ENCODE data around the gene RUNX1. TPM values are rescaled to one million over a fixed set of nuclear protein-coding genes. Genes with fewer than 3 reads are reported as not detected.

RUNX1 gene
- total and polyA plus RNA-seq, 10 of the 15 experiments (the other 5 are each of a cell fraction or from before 2014, with no cell fraction given), result 0.90 to 15.2 (median 4.1) TPM

DNA sequence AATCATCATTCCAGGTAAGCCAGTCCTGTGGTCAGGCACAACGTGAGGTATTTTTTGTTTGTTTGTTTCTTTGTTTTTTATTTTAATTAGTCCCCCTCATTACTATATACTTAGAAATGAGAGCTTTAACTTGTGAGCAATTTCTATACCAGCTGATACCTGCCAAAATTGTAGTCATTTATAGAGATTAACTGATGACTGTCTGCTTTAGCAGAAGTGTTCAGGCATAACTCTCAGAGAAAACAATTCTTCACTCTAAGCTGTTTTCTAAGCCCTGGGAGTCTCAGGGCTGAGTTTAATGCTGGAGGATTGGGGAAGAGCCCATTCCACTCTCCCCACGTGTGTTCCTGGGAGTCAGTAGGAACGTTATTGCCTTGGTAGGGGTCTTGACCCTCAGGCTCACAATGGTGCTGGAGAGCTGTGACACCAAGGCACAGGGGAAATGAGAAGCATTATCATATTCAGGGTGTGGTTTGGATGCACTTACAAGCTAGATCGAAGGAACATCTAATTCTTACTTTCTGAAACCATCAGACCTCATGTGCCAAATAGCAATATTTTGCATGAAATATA is 212.1 kb downstream of the RUNX1 start:
- Histone ChIP-seq H3K9me3 (replicated peaks; ENCODE audit: control insufficient read depth, insufficient read depth, low read length) (no peaks in the 10 kb centered on the region), H4K20me1 (ENCODE audit: control insufficient read depth, insufficient read depth) (no peaks in the 10 kb centered on the region), H2AFZ (ENCODE audit: control insufficient read depth, low read depth, low read length) (no peak overlapping the region), H3K36me3 (ENCODE audit: control insufficient read depth in 2 of 2, insufficient read depth in 2 of 2, low read length in 1 of 2) (no peaks in the 10 kb centered on the region; a peak in 2 of 4 replicates), H3K4me1 (ENCODE audit: control insufficient read depth, insufficient read depth, low read length) (peaks cover 3% of the 10 kb centered on the region; the same call in 1 of the 2 replicates), H3K27ac (ENCODE audit: control insufficient read depth, insufficient read depth) (no peak overlapping the region), H3K9ac (ENCODE audit: control insufficient read depth, insufficient read depth, low read length) (no peak overlapping the region), H3K4me3 (no peak overlapping the region), H3K79me2 (ENCODE audit: control insufficient read depth, insufficient read depth, low read length) (no peaks in the 10 kb centered on the region), H3K4me2 (ENCODE audit: control insufficient read depth, insufficient read depth) (no peak overlapping the region), H3K27me3 (replicated peaks in 1 of 2; ENCODE audit: control insufficient read depth in 2 of 2, insufficient read depth in 2 of 2, low read length in 1 of 2) (no peaks in the 10 kb centered on the region)
- 51% methylated on average over 4 of the region's 4 CpGs for WGBS (ENCODE audit: insufficient coverage, insufficient replicate concordance, low lambda C conversion rate, missing lambda C conversion rate)
- ChIA-PET SMC1A (ENCODE audit: uncharacterized antibody, unreplicated experiment) (interaction anchor here (1.0 to 1.7 kb wide), 2 partner anchors 9 to 19 kb away, joined by 3 to 5 read pairs; no protein-coding TSS in a partner anchor), CTCF (interaction anchor here (1.3 kb wide), 1 partner anchor 48 kb away, joined by 3 read pairs; no protein-coding TSS in a partner anchor), POLR2A (no interaction called here), RAD21 (ENCODE audit: unreplicated experiment) (no interaction called here)
- BruUV-seq (replicated peaks), result no TSS peak
- no peak for ATAC-seq
- TF ChIP-seq ZNF592 (IDR thresholded peaks at IDR 0.05), result no peak
- TF ChIP-seq SMAD1 (IDR thresholded peaks at IDR 0.05; ENCODE audit: low read depth, partially characterized antibody), result no peak
- TF ChIP-seq TARDBP (IDR thresholded peaks at IDR 0.05; ENCODE audit: borderline replicate concordance), result no peak
- TF ChIP-seq GATAD2B (conservative IDR thresholded peaks at IDR 0.05; ENCODE audit: low read depth), result no peak
- no peak for TF ChIP-seq MYC (IDR thresholded peaks at IDR 0.05; ENCODE audit: insufficient read depth, insufficient read length, insufficient replicate concordance, low read length, severe bottlenecking)
- TF ChIP-seq CBX3 (IDR thresholded peaks at IDR 0.05; ENCODE audit: borderline replicate concordance, low read depth), result no peak
- no peak for TF ChIP-seq EZH2 (IDR thresholded peaks at IDR 0.05; ENCODE audit: borderline replicate concordance, control insufficient read depth, low read depth, low read length)
- no peak for TF ChIP-seq BCL3 (IDR thresholded peaks at IDR 0.05; ENCODE audit: borderline replicate concordance, insufficient read depth, low read depth, low read length, poor library complexity, severe bottlenecking)
- no peak for TF ChIP-seq NFXL1 (IDR thresholded peaks at IDR 0.05; ENCODE audit: borderline replicate concordance)
- TF ChIP-seq MEF2B (IDR thresholded peaks at IDR 0.05; ENCODE audit: partially characterized antibody, poor library complexity, severe bottlenecking), result no peak
- TF ChIP-seq IKZF2 (IDR thresholded peaks at IDR 0.05), result no peak
- no peak for TF ChIP-seq HDGF (IDR thresholded peaks at IDR 0.05)
- no peak for TF ChIP-seq POU2F2 (IDR thresholded peaks at IDR 0.05; ENCODE audit: borderline replicate concordance, low read depth, low read length)
- TF ChIP-seq HCFC1 (IDR thresholded peaks at IDR 0.05; ENCODE audit: low read length), result no peak
- TF ChIP-seq HDAC6 (IDR thresholded peaks at IDR 0.05; ENCODE audit: unreplicated experiment), result no peak
- no peak for TF ChIP-seq FOXK2 (IDR thresholded peaks at IDR 0.05)
- TF ChIP-seq ASH2L (IDR thresholded peaks at IDR 0.05; ENCODE audit: borderline replicate concordance, low read depth), result no peak
- TF ChIP-seq JUND (IDR thresholded peaks at IDR 0.05; ENCODE audit: low read depth, low read length), result no peak
- no peak for TF ChIP-seq RCOR1 (conservative IDR thresholded peaks at IDR 0.05; ENCODE audit: low read depth, low read length)
- DNase-seq (ENCODE audit: low read depth, low spot score), result no peak
- in situ Hi-C loops (cut with MboI) (no loop called here), intact Hi-C loops (cut with micrococcal nuclease; ENCODE audit: unreplicated experiment) (no loop called here)
- FAIRE-seq, result no peak

Measured in GM12878 (cell line).